ENCODE results near the gene PPP2R2B.

GRCh38 chr5:146607659-146608332 lies 270.8 kb downstream of the PPP2R2B start:
- TF ChIP-seq POLR2A (IDR thresholded peaks at IDR 0.05; ENCODE audit: low read depth, low read length) (no peak), CTCF (IDR thresholded peaks at IDR 0.05; ENCODE audit: extremely low read depth in 1 of 2, insufficient read depth in 1 of 2, low read depth in 1 of 2, low read length in 2 of 2) (no peak), EZH2 (IDR thresholded peaks at IDR 0.05; ENCODE audit: borderline replicate concordance, low read depth, low read length, severe bottlenecking) (no peak), MAX (IDR thresholded peaks at IDR 0.05; ENCODE audit: insufficient read depth, insufficient read length) (no peak), POLR2AphosphoS5 (IDR thresholded peaks at IDR 0.05; ENCODE audit: insufficient read depth, low read depth, low read length) (no peak), JUN (IDR thresholded peaks at IDR 0.05; ENCODE audit: borderline replicate concordance, insufficient read depth, insufficient read length, low read depth) (no peak), FOS (IDR thresholded peaks at IDR 0.05; ENCODE audit: borderline replicate concordance, insufficient read depth, low read length) (no peak)
